GM18858 (cell line): ENCODE data around the gene MRPL36.
"Not testable (repeated sequence)": the region's sequence is repeated elsewhere in the genome, so short reads cannot be mapped to it uniquely, and the experiment has no call there.

Experiments used
- ATAC-seq: cut with Tn5 transposase; IDR thresholded peaks from one replicate; pipeline ENCODE4 v1.9.1; 2021; ENCODE audit not compliant: unreplicated experiment

Gene MRPL36

GRCh38 chr5:1815881-1816292, 16.2 kb upstream of the MRPL36 start:
- no peak for ATAC-seq

- no peak for ATAC-seq
Measured at GRCh38 chr5:1815071-1815786, 15.6 kb upstream of the MRPL36 start.

GRCh38 chr5:1814183-1815020, 14.8 kb upstream of the MRPL36 start:
- no peak for ATAC-seq

- no peak for ATAC-seq
Measured at GRCh38 chr5:1810581-1811101, 11.0 kb upstream of the MRPL36 start.

- ATAC-seq: no peak
Measured at GRCh38 chr5:1809416-1810035, 9.9 kb upstream of the MRPL36 start.

GRCh38 chr5:1808439-1808838, 8.8 kb upstream of the MRPL36 start:
- ATAC-seq: no peak

- ATAC-seq: no peak
Measured at GRCh38 chr5:1807451-1808185, 8.0 kb upstream of the MRPL36 start.

GRCh38 chr5:1806974-1807373, 7.3 kb upstream of the MRPL36 start:
- no peak for ATAC-seq

- no peak for ATAC-seq
Measured at GRCh38 chr5:1806199-1806598, 6.6 kb upstream of the MRPL36 start.

- no peak for ATAC-seq
Measured at GRCh38 chr5:1805736-1806135, 6.1 kb upstream of the MRPL36 start.

- no peak for ATAC-seq
Measured at GRCh38 chr5:1805326-1805725, 5.7 kb upstream of the MRPL36 start.

GRCh38 chr5:1804001-1804690, 4.5 kb upstream of the MRPL36 start:
- no peak for ATAC-seq

- ATAC-seq: no peak
Measured at GRCh38 chr5:1803192-1803591, 3.6 kb upstream of the MRPL36 start.

GRCh38 chr5:1801967-1802295, 2.3 kb upstream of the MRPL36 start:
- no peak for ATAC-seq

- ATAC-seq: peak; percentile 48
Measured at GRCh38 chr5:1801222-1801966, 1.8 kb upstream of the MRPL36 start, which contains the start of gene NDUFS6. NDUFS6 (plus strand) TSS chr5:1801407; CDS start chr5:1801418, 11 bp downstream.

- ATAC-seq: peak; percentile 23
Measured at GRCh38 chr5:1800472-1801221, 1.0 kb upstream of the MRPL36 start.

GRCh38 chr5:1799110-1799601, 481 bp downstream of the MRPL36 start:
- ATAC-seq: peak; percentile 14

GRCh38 chr5:1798589-1798988, 1.0 kb downstream of the MRPL36 start:
- not testable (repeated sequence) for ATAC-seq

GRCh38 chr5:1797855-1798254, 1.8 kb downstream of the MRPL36 start:
- ATAC-seq: no peak
